RWPE2 (cell line): Measurements from ENCODE around the gene MPC2.

ENCODE experiments used
- ATAC-seq: fragments of 200-7000 bp; cut with Tn5 transposase; 3 replicates; pipeline ENCODE4 v1.9.1; 2021; ENCODE audit warnings: low read depth
- DNase-seq: peaks from one replicate; pipeline ENCODE4 v3.0.0-alpha.2; 2020; ENCODE audit warnings: low spot score
- H3K27ac ChIP-seq: fragments of 450-650 bp; 2 replicates; pipeline ENCODE4 v1.5.1; 2017; ENCODE audit warnings: mild to moderate bottlenecking; ENCODE audit not compliant: poor library complexity, severe bottlenecking
- H3K27me3 ChIP-seq: fragments of 250-450 bp; sonication (Bioruptor Pico); 2 replicates; pipeline ENCODE4 v1.5.1; 2021; ENCODE audit warnings: mild to moderate bottlenecking, moderate library complexity; ENCODE audit not compliant: insufficient read depth, poor library complexity, severe bottlenecking
- H3K36me3 ChIP-seq: fragments of 250-450 bp; sonication (Bioruptor Pico); 2 replicates; pipeline ENCODE4 v1.5.1; 2020; ENCODE audit warnings: low read depth, mild to moderate bottlenecking, moderate library complexity
- H3K4me1 ChIP-seq: fragments of 250-450 bp; sonication (Bioruptor Pico); 2 replicates; pipeline ENCODE4 v1.5.1; 2021; ENCODE audit warnings: mild to moderate bottlenecking, moderate library complexity; ENCODE audit not compliant: insufficient read depth, poor library complexity, severe bottlenecking
- H3K4me3 ChIP-seq: fragments of 250-450 bp; sonication (Bioruptor Pico); 2 replicates; pipeline ENCODE4 v1.5.1; 2021; ENCODE audit warnings: mild to moderate bottlenecking, moderate library complexity; ENCODE audit not compliant: severe bottlenecking
- H3K9me3 ChIP-seq: fragments of 250-450 bp; sonication (Bioruptor Pico); 2 replicates; pipeline ENCODE4 v1.5.1; 2021; ENCODE audit warnings: mild to moderate bottlenecking, moderate library complexity; ENCODE audit not compliant: severe bottlenecking
- TF ChIP-seq, protein P1 (sequence below): fragments of 450-650 bp; IDR thresholded peaks from one replicate; pipeline ENCODE4 v1.5.1; 2017; ENCODE audit warnings: mild to moderate bottlenecking, moderate library complexity; ENCODE audit not compliant: poor library complexity, severe bottlenecking

MPC2 gene

DNA sequence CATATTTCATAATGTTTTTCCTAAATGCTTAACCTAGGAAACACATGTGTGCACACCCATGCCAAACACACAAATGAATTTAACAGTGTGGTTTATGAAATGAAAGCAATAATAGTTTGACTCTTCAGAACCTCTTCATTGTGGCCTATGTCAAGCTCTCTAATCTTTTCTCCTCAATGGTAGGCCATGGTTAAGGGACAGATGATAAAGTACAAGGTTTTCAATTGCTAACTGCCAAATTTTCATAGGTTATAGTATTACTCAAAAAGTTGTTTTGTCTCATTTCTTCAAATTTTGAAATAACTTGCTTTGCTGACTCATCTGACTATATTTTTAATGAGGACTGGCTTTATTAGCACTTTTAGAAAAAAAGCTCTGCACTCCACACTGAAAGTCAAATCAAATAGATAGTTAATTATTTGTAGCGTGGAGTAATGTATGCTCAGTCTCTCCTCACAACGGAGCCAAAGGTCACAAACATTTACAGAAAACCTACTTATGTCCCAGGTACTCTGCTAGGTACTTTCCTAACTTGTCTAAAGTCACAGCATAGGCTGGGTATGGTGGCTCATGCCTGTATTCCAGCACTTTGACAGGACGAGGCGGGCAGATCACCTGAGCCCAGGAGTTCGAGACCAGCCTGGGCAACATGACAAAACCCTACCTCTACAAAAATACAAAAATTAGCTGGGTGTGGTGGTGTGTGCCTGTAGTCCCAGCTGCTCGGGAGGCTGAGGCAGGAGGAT lies 19.9 kb downstream of the MPC2 start:
- no peak for ATAC-seq
- Histone ChIP-seq H3K36me3 (peaks cover 5% of the 10 kb centered on the region; the same call in 1 of the 2 replicates), H3K9me3 (no peaks in the 10 kb centered on the region), H3K27ac (no peak overlapping the region), H3K4me3 (no peak overlapping the region), H3K4me1 (peaks cover 3% of the 10 kb centered on the region), H3K27me3 (no peaks in the 10 kb centered on the region)
- DNase-seq = no peak
- TF ChIP-seq, protein P1, sequence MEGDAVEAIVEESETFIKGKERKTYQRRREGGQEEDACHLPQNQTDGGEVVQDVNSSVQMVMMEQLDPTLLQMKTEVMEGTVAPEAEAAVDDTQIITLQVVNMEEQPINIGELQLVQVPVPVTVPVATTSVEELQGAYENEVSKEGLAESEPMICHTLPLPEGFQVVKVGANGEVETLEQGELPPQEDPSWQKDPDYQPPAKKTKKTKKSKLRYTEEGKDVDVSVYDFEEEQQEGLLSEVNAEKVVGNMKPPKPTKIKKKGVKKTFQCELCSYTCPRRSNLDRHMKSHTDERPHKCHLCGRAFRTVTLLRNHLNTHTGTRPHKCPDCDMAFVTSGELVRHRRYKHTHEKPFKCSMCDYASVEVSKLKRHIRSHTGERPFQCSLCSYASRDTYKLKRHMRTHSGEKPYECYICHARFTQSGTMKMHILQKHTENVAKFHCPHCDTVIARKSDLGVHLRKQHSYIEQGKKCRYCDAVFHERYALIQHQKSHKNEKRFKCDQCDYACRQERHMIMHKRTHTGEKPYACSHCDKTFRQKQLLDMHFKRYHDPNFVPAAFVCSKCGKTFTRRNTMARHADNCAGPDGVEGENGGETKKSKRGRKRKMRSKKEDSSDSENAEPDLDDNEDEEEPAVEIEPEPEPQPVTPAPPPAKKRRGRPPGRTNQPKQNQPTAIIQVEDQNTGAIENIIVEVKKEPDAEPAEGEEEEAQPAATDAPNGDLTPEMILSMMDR = no peak

DNA sequence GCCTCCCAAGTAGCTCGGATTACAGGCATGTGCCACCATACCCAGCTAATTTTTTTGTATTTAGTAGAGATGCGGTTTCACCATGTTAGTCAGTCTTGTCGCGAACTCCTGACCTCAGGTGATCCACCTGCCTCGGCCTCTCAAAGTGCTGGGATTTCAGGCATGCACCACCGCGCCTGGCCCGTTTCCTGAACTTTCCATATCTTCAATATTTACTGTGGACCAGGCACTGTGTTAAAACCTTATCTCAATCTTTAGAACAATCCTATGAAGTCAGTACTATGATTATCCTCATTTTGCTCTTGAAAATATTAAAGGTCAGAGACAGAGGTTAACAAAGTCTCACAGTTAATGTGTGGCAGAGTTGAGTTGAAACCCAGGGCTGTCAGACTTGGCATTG lies 21.3 kb downstream of the MPC2 start:
- H3K27me3 ChIP-seq = no peaks in the 10 kb centered on the region
- peaks cover 8% of the 10 kb centered on the region for H3K4me1 ChIP-seq
- ATAC-seq (no peak), DNase-seq (no peak)
- TF ChIP-seq, protein P1 = no peak
- no peaks in the 10 kb centered on the region for H3K9me3 ChIP-seq
- H3K27ac ChIP-seq = no peak overlapping the region
- H3K4me3 ChIP-seq = no peak overlapping the region
- peaks cover 5% of the 10 kb centered on the region; the same call in 1 of the 2 replicates for H3K36me3 ChIP-seq

DNA sequence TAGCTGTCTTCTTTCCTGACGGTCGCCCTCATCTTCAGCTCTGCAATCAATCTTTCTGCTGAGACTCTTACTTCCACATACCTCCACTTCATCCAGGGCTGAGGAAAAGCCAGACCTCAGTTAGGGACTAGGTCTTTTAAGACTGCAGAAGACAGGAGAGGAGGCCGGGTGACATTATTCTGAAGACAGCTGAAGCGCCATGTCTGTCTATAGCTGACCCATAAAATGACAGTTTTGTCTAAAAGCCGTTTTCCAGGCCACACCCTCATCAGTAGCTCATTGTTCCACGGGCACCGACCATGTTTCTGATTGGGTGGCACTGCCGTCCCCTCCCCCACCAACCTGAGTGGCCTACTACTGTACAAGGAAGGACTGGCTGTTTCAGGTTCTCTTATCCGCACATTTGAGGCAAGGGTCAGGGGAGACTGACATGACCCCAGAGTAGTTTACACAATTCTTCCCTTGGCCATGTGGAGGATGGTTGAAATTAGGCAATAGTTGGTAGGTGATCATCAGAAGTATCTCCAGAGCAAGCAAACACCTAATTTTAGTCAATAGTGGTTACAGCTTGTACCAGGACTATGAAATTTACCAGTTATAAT lies 22.9 kb downstream of the MPC2 start, which contains the start of gene ADCY10:
Gene ADCY10 (minus strand): TSS at position 240 of the 602 bp plus-strand sequence. CDS start 8,994 bp downstream, outside the sequence.
- H3K4me3 ChIP-seq = no peak within 1 kb of the TSS
- H3K27me3 ChIP-seq = no peaks in the 10 kb centered on the region
- ATAC-seq (no peak), DNase-seq (no peak)
- H3K36me3 ChIP-seq = peaks cover 5% of the 10 kb centered on the region; the same call in 1 of the 2 replicates
- TF ChIP-seq, protein P1 = no peak
- H3K27ac ChIP-seq = no peak within 1 kb of the TSS
- no peaks in the 10 kb centered on the region for H3K9me3 ChIP-seq
- H3K4me1 ChIP-seq = peaks cover 8% of the 10 kb centered on the region

DNA sequence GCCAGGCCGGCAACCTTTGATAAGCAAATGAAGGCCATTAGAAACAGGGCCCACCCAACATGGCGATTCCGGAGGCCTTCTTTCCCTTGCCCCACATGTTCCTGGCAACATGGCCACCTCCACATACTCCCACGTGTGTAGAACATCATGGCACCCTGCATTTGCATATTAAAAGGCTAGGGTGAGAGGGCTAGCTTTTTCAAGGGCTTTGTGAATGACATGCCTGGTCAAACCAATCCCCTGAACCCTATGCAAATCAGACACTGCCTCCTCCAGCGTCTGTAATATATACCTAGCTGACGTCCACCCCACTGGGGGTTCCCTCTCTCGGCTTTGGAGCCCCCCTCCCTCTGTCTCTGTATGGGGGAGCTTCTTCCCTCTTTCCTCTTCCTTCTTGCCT lies 24.6 kb downstream of the MPC2 start:
- H3K36me3 ChIP-seq = no peaks in the 10 kb centered on the region; the same call in 1 of the 2 replicates
- peaks cover 8% of the 10 kb centered on the region for H3K4me1 ChIP-seq
- no peaks in the 10 kb centered on the region for H3K27me3 ChIP-seq
- no peak overlapping the region for H3K4me3 ChIP-seq
- no peaks in the 10 kb centered on the region for H3K9me3 ChIP-seq
- DNase-seq (no peak), ATAC-seq (no peak)
- TF ChIP-seq, protein P1 = no peak
- H3K27ac ChIP-seq = no peak overlapping the region

DNA sequence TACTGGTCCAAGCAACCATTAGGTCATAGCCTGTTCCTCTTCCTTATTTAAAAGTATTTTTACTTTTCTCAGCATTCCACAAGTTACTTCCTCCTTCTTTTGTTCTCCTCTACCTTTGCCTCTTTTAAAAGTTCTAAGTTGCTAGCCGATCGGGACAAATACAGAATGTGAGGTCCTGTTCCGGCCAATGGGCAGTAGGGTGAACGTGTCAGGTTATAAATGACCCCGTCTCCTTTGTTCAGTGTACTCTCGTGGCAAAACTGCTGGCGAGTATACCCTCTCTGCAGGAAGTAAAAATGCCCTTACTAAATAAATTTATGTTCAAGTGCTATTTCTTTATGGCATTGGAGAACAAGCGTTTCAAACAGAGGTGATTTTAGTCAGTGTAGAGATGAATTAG lies 25.5 kb downstream of the MPC2 start:
- Histone ChIP-seq H3K27ac (no peak overlapping the region), H3K36me3 (no peaks in the 10 kb centered on the region), H3K4me1 (peaks cover 8% of the 10 kb centered on the region), H3K27me3 (no peaks in the 10 kb centered on the region), H3K9me3 (no peaks in the 10 kb centered on the region), H3K4me3 (no peak overlapping the region)
- DNase-seq (no peak), ATAC-seq (no peak)
- TF ChIP-seq, protein P1 = no peak
